Ascending aorta (tissue), 2 donors: ENCODE measurements around the gene VEGFA. TPM values are rescaled to one million over a fixed set of nuclear protein-coding genes. Genes with fewer than 3 reads are reported as not detected.

ENCODE experiments used
- DNase-seq, 2 donors: peaks; one replicate each; pipeline ENCODE4 v3.0.0-alpha.2; 2019; ENCODE audit warnings: low spot score in 2 of 2
- H3K27ac ChIP-seq, 2 donors: fragments of 200-600 bp; sonication (generic); one replicate each; pipeline ENCODE4 v1.5.1; 2016 to 2017; ENCODE audit warnings: mild to moderate bottlenecking in 1 of 2
- H3K27me3 ChIP-seq: fragments of 200-600 bp; sonication (generic); one replicate; pipeline ENCODE4 v1.5.1; 2017
- H3K36me3 ChIP-seq, 2 donors: fragments of 200-600 bp; sonication (generic); one replicate each; pipeline ENCODE4 v1.5.1; 2016
- H3K4me1 ChIP-seq, 2 donors: fragments of 200-600 bp; sonication (generic); one replicate each; pipeline ENCODE4 v1.5.1; 2016 to 2017; ENCODE audit warnings: mild to moderate bottlenecking in 1 of 2
- H3K4me3 ChIP-seq, 2 donors: fragments of 200-600 bp; sonication (generic); one replicate each; pipeline ENCODE4 v1.5.1; 2016 to 2017; ENCODE audit warnings: mild to moderate bottlenecking in 1 of 2
- H3K9me3 ChIP-seq, 2 donors: fragments of 200-600 bp; sonication (generic); one replicate each; pipeline ENCODE4 v1.5.1; 2016
- CTCF ChIP-seq, 3 experiments: fragments of 200-600 bp in 2 of 3; fragments of 450-650 bp in 1 of 3; sonication (generic) in 2 of 3; IDR thresholded peaks; one replicate each; pipeline ENCODE4 v1.5.1; 2016 to 2019; ENCODE audit warnings: antibody characterized with exemption in 3 of 3, mild to moderate bottlenecking in 1 of 3, moderate library complexity in 1 of 3
- intact Hi-C: fragments of 100-400 bp; cut with DNase I; formaldehyde crosslinking; loops from one replicate; pipeline ENCODE4 v1.15.1; 2023
- total RNA-seq: library from RNA; depleted of rRNA; stranded (reverse); fragments of >200 nt; gene quantifications from one replicate; pipeline ENCODE4 v1.1.0, GENCODE V29; 2016

The VEGFA gene
- total RNA-seq, 1 donor from 2014 or later: 110 TPM

DNA sequence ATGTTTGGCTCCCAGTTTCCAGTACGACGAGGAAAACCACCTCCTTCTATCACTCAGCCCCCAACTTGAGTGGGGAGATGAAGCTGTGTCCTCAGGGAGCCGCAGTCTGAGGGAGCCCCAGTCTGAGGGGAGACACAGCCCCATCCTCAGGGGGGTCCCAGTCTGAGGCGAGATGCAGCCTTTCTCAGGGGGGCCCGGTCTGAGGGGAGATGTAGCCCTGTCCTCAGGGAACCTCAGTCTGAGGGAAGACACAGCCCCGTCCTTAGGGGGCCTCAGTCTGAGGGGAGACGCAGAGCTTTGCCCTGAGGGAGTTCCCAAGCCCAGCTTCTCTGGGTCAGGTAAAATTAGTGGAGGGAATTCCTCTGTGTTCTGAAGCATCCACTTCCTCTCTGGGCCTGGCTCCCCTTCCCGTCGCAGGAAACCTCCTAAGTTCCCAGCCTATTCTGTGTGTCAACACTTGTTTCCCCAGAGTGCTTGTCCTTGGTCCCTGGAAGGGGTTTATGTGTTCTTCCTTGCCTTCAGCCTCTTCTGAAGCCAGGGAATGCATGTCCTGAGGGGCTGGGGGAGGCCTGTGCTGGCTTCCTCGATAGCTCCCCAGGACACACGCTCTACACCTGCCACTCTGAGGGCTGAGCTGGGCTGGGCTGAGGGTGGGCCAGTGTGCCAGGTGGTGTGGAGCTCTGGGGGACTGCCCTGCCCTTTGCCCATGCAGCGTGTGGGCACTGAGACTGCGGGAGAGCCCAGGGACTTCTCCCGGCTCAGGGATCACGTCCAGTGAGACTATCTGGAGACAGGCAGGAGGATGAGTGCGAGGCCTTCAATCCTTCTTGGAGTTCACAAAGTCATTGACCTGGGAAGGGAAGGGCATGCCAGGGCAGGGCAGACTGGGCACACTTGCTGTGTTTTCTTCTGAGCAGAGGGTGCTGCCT, 55.4 kb downstream of the VEGFA start:
- DNase-seq: no peak
- Histone ChIP-seq H3K27ac (no peak overlapping the region), H3K27me3 (no peaks in the 10 kb centered on the region), H3K4me3 (no peak overlapping the region), H3K4me1 (no peaks in the 10 kb centered on the region), H3K36me3 (no peaks in the 10 kb centered on the region), H3K9me3 (no peaks in the 10 kb centered on the region)
- TF ChIP-seq CTCF (IDR thresholded peaks at IDR 0.05): no peak
- intact Hi-C loops: no loop called here

DNA sequence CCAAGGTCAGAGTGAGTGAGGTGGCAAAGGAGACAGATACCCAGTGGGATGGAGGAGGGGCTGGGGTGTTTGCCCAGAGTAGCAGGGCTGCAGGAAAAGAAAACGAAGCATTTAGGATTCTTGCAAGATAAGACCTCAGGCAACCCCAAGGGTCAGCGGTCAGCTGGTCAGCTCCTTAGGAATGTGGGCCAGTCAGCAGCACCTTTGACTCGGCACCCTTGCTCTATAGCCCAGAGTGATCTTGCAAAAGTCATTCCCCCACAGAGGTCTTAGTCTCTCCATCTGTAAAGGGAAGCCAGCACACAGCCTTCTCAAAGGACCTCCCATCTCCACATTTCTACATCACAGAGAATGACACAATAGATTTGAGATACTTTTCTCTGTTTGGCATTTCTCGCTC, 56.7 kb downstream of the VEGFA start:
- Histone ChIP-seq H3K27ac (no peak overlapping the region), H3K36me3 (no peaks in the 10 kb centered on the region), H3K27me3 (no peaks in the 10 kb centered on the region), H3K4me3 (no peak overlapping the region), H3K9me3 (no peaks in the 10 kb centered on the region), H3K4me1 (no peaks in the 10 kb centered on the region)
- no peak for DNase-seq
- intact Hi-C loops: no loop called here
- no peak for TF ChIP-seq CTCF (IDR thresholded peaks at IDR 0.05)

DNA sequence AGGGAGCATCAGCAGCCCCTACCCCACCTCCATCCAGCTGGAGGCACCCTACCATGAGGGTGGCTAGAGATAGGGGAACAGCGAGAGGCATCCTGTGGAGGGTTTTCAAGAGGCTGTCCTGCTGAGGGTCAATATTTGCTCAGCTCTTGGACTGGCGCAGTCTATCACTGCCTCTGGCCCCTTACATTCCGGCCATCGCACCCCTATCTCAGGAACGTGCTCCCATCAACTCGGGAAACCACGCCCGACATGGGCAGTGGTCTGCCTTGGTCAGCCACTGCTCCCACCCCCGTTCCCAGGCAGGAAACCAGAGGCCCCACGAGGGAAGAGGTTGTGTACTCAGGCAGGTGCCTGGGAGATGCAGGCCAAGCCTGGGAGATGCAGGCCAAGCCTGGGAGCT, 57.9 kb downstream of the VEGFA start:
- Histone ChIP-seq H3K4me3 (no peak overlapping the region), H3K36me3 (no peaks in the 10 kb centered on the region), H3K27me3 (no peaks in the 10 kb centered on the region), H3K27ac (no peak overlapping the region), H3K4me1 (no peaks in the 10 kb centered on the region), H3K9me3 (no peaks in the 10 kb centered on the region)
- intact Hi-C loops: no loop called here
- DNase-seq: no peak
- no peak for TF ChIP-seq CTCF (IDR thresholded peaks at IDR 0.05)

- no peaks in the 10 kb centered on the region for H3K4me1 ChIP-seq
- no peaks in the 10 kb centered on the region for H3K36me3 ChIP-seq
- H3K4me3 ChIP-seq: no peak overlapping the region
- no peaks in the 10 kb centered on the region for H3K27me3 ChIP-seq
- intact Hi-C loops: no loop called here
- H3K27ac ChIP-seq: no peak overlapping the region
- DNase-seq: no peak
- no peak for TF ChIP-seq CTCF (IDR thresholded peaks at IDR 0.05)
- H3K9me3 ChIP-seq: no peaks in the 10 kb centered on the region
Measured at GRCh38 chr6:43828711-43829110, 58.7 kb downstream of the VEGFA start.

GRCh38 chr6:43829470-43829869, 59.5 kb downstream of the VEGFA start:
- Histone ChIP-seq H3K27me3 (no peaks in the 10 kb centered on the region), H3K27ac (no peak overlapping the region), H3K36me3 (no peaks in the 10 kb centered on the region), H3K4me3 (no peak overlapping the region), H3K4me1 (no peaks in the 10 kb centered on the region), H3K9me3 (no peaks in the 10 kb centered on the region)
- intact Hi-C loops: no loop called here
- no peak for DNase-seq
- no peak for TF ChIP-seq CTCF (IDR thresholded peaks at IDR 0.05)
